Measurements from ENCODE around the gene RALGPS1. TPM values are rescaled to one million over a fixed set of nuclear protein-coding genes. Genes with fewer than 3 reads are reported as not detected.

Gene RALGPS1
- polyA plus RNA-seq, 3 donors = 0.60 to 4.6 (median 1.3) TPM

- no peak overlapping the region for H3K4me2 ChIP-seq (replicated peaks; ENCODE audit: extremely low read depth, low read length, poor library complexity, severe bottlenecking)
- H3K27me3 ChIP-seq (ENCODE audit: control insufficient read depth in 2 of 2, insufficient read depth in 2 of 2, low read length in 2 of 2) = peaks cover 0 to 2% of the 10 kb centered on the region in 2 donors
- no peaks in the 10 kb centered on the region for H3K36me3 Mint-ChIP-seq
Measured at GRCh38 chr9:127263664-127264063, 349.1 kb downstream of the RALGPS1 start.

GRCh38 chr9:127264462-127265219 lies 350.1 kb downstream of the RALGPS1 start, which contains the start of gene GARNL3:
GARNL3 (plus strand) TSS chr9:127264774; CDS start chr9:127264878, 104 bp downstream.
- Histone ChIP-seq H2AFZ (ENCODE audit: insufficient read depth, low read depth, low read length, poor library complexity, severe bottlenecking) (no peak within 1 kb of the TSS), H3K4me2 (replicated peaks; ENCODE audit: extremely low read depth, low read length, poor library complexity, severe bottlenecking) (no peak within 1 kb of the TSS), H4K20me1 (ENCODE audit: insufficient read depth, low read length) (no peaks in the 10 kb centered on the region), H3K9ac (ENCODE audit: insufficient read depth, low read length, poor library complexity, severe bottlenecking) (no peak within 1 kb of the TSS), H3K27ac (ENCODE audit: low read depth in 1 of 2, low read length in 2 of 2) (no peak within 1 kb of the TSS), H3K4me3 (replicated peaks in 1 of 3; ENCODE audit: low read depth in 2 of 3, low read length in 3 of 3) (no peak within 1 kb of the TSS), H3K4me1 (ENCODE audit: control insufficient read depth in 1 of 2, insufficient read depth in 2 of 2, low read length in 2 of 2) (no peaks in the 10 kb centered on the region), H3K9me3 (replicated peaks in 1 of 2; ENCODE audit: control insufficient read depth in 1 of 2, insufficient read depth in 1 of 2, low read length in 2 of 2) (no peaks in the 10 kb centered on the region), H3K36me3 (replicated peaks in 1 of 2; ENCODE audit: control insufficient read depth in 1 of 2, insufficient read depth in 2 of 2, low read length in 2 of 2) (no peaks in the 10 kb centered on the region), H3K27me3 (ENCODE audit: control insufficient read depth in 2 of 2, insufficient read depth in 2 of 2, low read length in 2 of 2) (peaks cover 0 to 2% of the 10 kb centered on the region in 2 donors), H3K79me2 (ENCODE audit: insufficient read depth, low read length) (no peaks in the 10 kb centered on the region)
- H3K27ac Mint-ChIP-seq = no peak within 1 kb of the TSS
- intact Hi-C loops (cut with micrococcal nuclease) = no loop called here
- H3K9me3 Mint-ChIP-seq = peaks cover 0 to 5% (median 0%) of the 10 kb centered on the region in 7 donors
- no peak for TF ChIP-seq CTCF (IDR thresholded peaks at IDR 0.05)
- DNase-seq = no peak
- WGBS (ENCODE audit: insufficient coverage) = 96% methylated on average over 4 of the region's 8 CpGs
- H3K4me1 Mint-ChIP-seq = no peaks in the 10 kb centered on the region
- H3K36me3 Mint-ChIP-seq = no peaks in the 10 kb centered on the region
- H3K4me3 Mint-ChIP-seq = no peak within 1 kb of the TSS
- peaks cover 0 to 3% (median 1%) of the 10 kb centered on the region in 3 donors for H3K27me3 Mint-ChIP-seq (ENCODE audit: low read depth in 3 of 3)

More at GRCh38 chr9:127263664-127264063, 349.1 kb downstream of the RALGPS1 start:
- no peaks in the 10 kb centered on the region for H4K20me1 ChIP-seq (ENCODE audit: insufficient read depth, low read length)
- no peaks in the 10 kb centered on the region for H3K36me3 ChIP-seq (replicated peaks in 1 of 2; ENCODE audit: control insufficient read depth in 1 of 2, insufficient read depth in 2 of 2, low read length in 2 of 2)
- H3K4me3 Mint-ChIP-seq = no peak overlapping the region
- no peaks in the 10 kb centered on the region for H3K4me1 ChIP-seq (ENCODE audit: control insufficient read depth in 1 of 2, insufficient read depth in 2 of 2, low read length in 2 of 2)
- H3K27me3 Mint-ChIP-seq (ENCODE audit: low read depth in 3 of 3) = peaks cover 0 to 3% (median 1%) of the 10 kb centered on the region in 3 donors
- peaks cover 0 to 3% (median 0%) of the 10 kb centered on the region in 7 donors for H3K9me3 Mint-ChIP-seq
- no peak overlapping the region for H2AFZ ChIP-seq (ENCODE audit: insufficient read depth, low read depth, low read length, poor library complexity, severe bottlenecking)
- DNase-seq = no peak
- intact Hi-C loops (cut with micrococcal nuclease) = no loop called here
- no peaks in the 10 kb centered on the region for H3K79me2 ChIP-seq (ENCODE audit: insufficient read depth, low read length)
- no peaks in the 10 kb centered on the region for H3K9me3 ChIP-seq (replicated peaks in 1 of 2; ENCODE audit: control insufficient read depth in 1 of 2, insufficient read depth in 1 of 2, low read length in 2 of 2)
- no peak overlapping the region for H3K27ac ChIP-seq (ENCODE audit: low read depth in 1 of 2, low read length in 2 of 2)
- no peak overlapping the region for H3K9ac ChIP-seq (ENCODE audit: insufficient read depth, low read length, poor library complexity, severe bottlenecking)
- no peaks in the 10 kb centered on the region for H3K4me1 Mint-ChIP-seq
- H3K27ac Mint-ChIP-seq = no peak overlapping the region
- no peak for TF ChIP-seq CTCF (IDR thresholded peaks at IDR 0.05)
- no peak overlapping the region for H3K4me3 ChIP-seq (replicated peaks in 1 of 3; ENCODE audit: low read depth in 2 of 3, low read length in 3 of 3)

Measured in CD14-positive monocyte (primary cell).